Measurements from ENCODE around the gene C20orf204.

DNA sequence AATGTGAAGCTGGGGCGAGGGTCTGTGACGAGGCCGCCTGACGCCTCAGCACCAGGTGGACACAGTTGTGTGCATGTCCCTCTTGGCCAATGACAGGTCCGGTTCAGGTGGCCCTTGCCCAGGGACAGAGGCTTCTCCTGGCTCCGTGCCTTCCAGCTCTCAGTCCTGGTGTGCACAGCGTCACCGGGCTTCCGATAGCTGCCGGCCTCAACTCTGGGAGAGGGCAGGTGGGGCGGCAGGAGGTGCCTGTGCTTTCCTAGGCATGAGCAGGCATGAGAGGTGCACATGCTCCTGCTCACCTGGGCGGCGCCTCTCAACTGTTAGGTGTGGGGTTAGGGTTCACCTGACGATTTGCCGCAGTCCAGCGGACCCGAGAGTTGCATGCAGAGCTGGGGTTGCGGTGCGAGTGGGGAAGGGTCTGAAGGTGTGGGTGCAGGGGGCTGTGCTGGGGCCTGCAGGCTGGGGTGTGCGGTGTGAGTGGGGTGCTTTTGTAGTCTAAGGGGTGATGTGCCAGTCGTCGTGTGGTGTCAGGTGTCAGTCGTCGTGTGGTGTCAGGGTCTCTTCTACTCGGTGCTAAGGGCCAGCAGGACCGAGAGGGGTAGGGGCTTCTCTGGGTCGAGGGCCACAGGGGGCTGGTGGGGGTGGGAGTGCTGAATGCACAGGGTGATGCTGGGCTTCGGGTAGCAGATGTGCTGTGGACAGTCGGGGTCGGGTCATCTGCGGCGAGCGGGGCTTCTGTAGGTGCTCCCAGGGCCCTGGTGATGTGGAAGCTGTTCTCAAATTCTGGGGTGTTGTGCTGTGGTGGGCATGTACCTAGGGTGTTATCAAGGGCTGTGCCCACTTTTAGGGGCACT is 17.2 kb downstream of the C20orf204 start:
- TF ChIP-seq, protein P1, sequence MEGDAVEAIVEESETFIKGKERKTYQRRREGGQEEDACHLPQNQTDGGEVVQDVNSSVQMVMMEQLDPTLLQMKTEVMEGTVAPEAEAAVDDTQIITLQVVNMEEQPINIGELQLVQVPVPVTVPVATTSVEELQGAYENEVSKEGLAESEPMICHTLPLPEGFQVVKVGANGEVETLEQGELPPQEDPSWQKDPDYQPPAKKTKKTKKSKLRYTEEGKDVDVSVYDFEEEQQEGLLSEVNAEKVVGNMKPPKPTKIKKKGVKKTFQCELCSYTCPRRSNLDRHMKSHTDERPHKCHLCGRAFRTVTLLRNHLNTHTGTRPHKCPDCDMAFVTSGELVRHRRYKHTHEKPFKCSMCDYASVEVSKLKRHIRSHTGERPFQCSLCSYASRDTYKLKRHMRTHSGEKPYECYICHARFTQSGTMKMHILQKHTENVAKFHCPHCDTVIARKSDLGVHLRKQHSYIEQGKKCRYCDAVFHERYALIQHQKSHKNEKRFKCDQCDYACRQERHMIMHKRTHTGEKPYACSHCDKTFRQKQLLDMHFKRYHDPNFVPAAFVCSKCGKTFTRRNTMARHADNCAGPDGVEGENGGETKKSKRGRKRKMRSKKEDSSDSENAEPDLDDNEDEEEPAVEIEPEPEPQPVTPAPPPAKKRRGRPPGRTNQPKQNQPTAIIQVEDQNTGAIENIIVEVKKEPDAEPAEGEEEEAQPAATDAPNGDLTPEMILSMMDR (IDR thresholded peaks at IDR 0.05; ENCODE audit: low read length): no peak
- TF ChIP-seq EZH2phosphoT487 (IDR thresholded peaks at IDR 0.05; ENCODE audit: low read length): no peak
- TF ChIP-seq EZH2 (optimal IDR thresholded peaks at IDR 0.05; ENCODE audit: low read depth, low read length): no peak

Data from MM.1S (cell line).